ENCODE results near the gene KRT84.

- no peak for TF ChIP-seq POLR2A (IDR thresholded peaks at IDR 0.05; ENCODE audit: low read depth, low read length)
- TF ChIP-seq CTCF (IDR thresholded peaks at IDR 0.05 in 2 of 3, conservative IDR thresholded peaks at IDR 0.05 in 1 of 3; ENCODE audit: control insufficient read depth in 2 of 3, extremely low read depth in 1 of 3, insufficient read depth in 1 of 3, low read depth in 3 of 3, low read length in 3 of 3), result no peak
- no peak for TF ChIP-seq EZH2 (IDR thresholded peaks at IDR 0.05; ENCODE audit: borderline replicate concordance, control insufficient read depth, low read depth, low read length)
- TF ChIP-seq REST (IDR thresholded peaks at IDR 0.05; ENCODE audit: low read depth, low read length), result no peak
- no peak for TF ChIP-seq SREBF2 (IDR thresholded peaks at IDR 0.05; ENCODE audit: low read length)
- no peak for TF ChIP-seq PBX3 (IDR thresholded peaks at IDR 0.05; ENCODE audit: insufficient replicate concordance, low read depth, low read length)
- TF ChIP-seq SMC3 (IDR thresholded peaks at IDR 0.05; ENCODE audit: borderline replicate concordance, low read length), result no peak
- TF ChIP-seq RAD21 (IDR thresholded peaks at IDR 0.05; ENCODE audit: insufficient read depth, low read depth, low read length), result no peak
- no peak for TF ChIP-seq CHD2 (IDR thresholded peaks at IDR 0.05; ENCODE audit: borderline replicate concordance, low read depth, low read length)
- no peak for TF ChIP-seq CBX3 (IDR thresholded peaks at IDR 0.05; ENCODE audit: borderline replicate concordance, low read depth)
- no peak for TF ChIP-seq ZBED1 (IDR thresholded peaks at IDR 0.05; ENCODE audit: borderline replicate concordance)
- TF ChIP-seq NR2C2 (IDR thresholded peaks at IDR 0.05; ENCODE audit: borderline replicate concordance, control insufficient read depth, insufficient read length, low read depth), result no peak
- TF ChIP-seq TAF1 (IDR thresholded peaks at IDR 0.05; ENCODE audit: borderline replicate concordance, low read depth, low read length), result no peak
- TF ChIP-seq CREB1 (IDR thresholded peaks at IDR 0.05; ENCODE audit: low read depth), result no peak
Observed at GRCh38 chr12:52342781-52343490, 42.5 kb downstream of the KRT84 start.

Data from GM12878 (cell line).